ENCODE measurements around the gene SLC5A9. TPM values are rescaled to one million over a fixed set of nuclear protein-coding genes. Genes with fewer than 3 reads are reported as not detected.

The SLC5A9 gene
- total RNA-seq, 2 donors from 2014 or later: not detected

- Histone ChIP-seq H3K27ac (no peak overlapping the region), H3K27me3 (replicated peaks; ENCODE audit: insufficient read depth) (no peaks in the 10 kb centered on the region), H3K4me1 (ENCODE audit: control insufficient read depth in 1 of 2, low read depth in 2 of 2) (no peaks in the 10 kb centered on the region), H3K36me3 (no peaks in the 10 kb centered on the region), H3K9me3 (no peaks in the 10 kb centered on the region), H3K4me3 (no peak overlapping the region)
- DNase-seq (ENCODE audit: low spot score) (no peak), ATAC-seq (ENCODE audit: insufficient number of reproducible peaks, low FRiP score, low read depth) (no peak)
- TF ChIP-seq, protein P1, sequence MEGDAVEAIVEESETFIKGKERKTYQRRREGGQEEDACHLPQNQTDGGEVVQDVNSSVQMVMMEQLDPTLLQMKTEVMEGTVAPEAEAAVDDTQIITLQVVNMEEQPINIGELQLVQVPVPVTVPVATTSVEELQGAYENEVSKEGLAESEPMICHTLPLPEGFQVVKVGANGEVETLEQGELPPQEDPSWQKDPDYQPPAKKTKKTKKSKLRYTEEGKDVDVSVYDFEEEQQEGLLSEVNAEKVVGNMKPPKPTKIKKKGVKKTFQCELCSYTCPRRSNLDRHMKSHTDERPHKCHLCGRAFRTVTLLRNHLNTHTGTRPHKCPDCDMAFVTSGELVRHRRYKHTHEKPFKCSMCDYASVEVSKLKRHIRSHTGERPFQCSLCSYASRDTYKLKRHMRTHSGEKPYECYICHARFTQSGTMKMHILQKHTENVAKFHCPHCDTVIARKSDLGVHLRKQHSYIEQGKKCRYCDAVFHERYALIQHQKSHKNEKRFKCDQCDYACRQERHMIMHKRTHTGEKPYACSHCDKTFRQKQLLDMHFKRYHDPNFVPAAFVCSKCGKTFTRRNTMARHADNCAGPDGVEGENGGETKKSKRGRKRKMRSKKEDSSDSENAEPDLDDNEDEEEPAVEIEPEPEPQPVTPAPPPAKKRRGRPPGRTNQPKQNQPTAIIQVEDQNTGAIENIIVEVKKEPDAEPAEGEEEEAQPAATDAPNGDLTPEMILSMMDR (IDR thresholded peaks at IDR 0.05): no peak
These were observed 36.1 kb upstream of the SLC5A9 start for GRCh38 chr1:48186306-48186839.

GRCh38 chr1:48187969-48188563, 34.5 kb upstream of the SLC5A9 start:
- no peak overlapping the region for H3K4me3 ChIP-seq
- ATAC-seq (ENCODE audit: insufficient number of reproducible peaks, low FRiP score, low read depth) (no peak), DNase-seq (ENCODE audit: low spot score) (no peak)
- no peaks in the 10 kb centered on the region for H3K36me3 ChIP-seq
- TF ChIP-seq, protein P1 (IDR thresholded peaks at IDR 0.05): no peak
- no peaks in the 10 kb centered on the region for H3K9me3 ChIP-seq
- H3K4me1 ChIP-seq (ENCODE audit: control insufficient read depth in 1 of 2, low read depth in 2 of 2): no peaks in the 10 kb centered on the region
- no peaks in the 10 kb centered on the region for H3K27me3 ChIP-seq (replicated peaks; ENCODE audit: insufficient read depth)
- no peak overlapping the region for H3K27ac ChIP-seq

GRCh38 chr1:48190881-48191280, 31.6 kb upstream of the SLC5A9 start:
- no peak overlapping the region for H3K27ac ChIP-seq
- ATAC-seq (ENCODE audit: insufficient number of reproducible peaks, low FRiP score, low read depth): no peak
- no peaks in the 10 kb centered on the region for H3K36me3 ChIP-seq
- H3K4me1 ChIP-seq (ENCODE audit: control insufficient read depth in 1 of 2, low read depth in 2 of 2): no peaks in the 10 kb centered on the region
- H3K9me3 ChIP-seq: no peaks in the 10 kb centered on the region
- H3K4me3 ChIP-seq: no peak overlapping the region
- TF ChIP-seq, protein P1 (IDR thresholded peaks at IDR 0.05): no peak
- DNase-seq (ENCODE audit: low spot score): no peak
- H3K27me3 ChIP-seq (replicated peaks; ENCODE audit: insufficient read depth): no peaks in the 10 kb centered on the region

DNA sequence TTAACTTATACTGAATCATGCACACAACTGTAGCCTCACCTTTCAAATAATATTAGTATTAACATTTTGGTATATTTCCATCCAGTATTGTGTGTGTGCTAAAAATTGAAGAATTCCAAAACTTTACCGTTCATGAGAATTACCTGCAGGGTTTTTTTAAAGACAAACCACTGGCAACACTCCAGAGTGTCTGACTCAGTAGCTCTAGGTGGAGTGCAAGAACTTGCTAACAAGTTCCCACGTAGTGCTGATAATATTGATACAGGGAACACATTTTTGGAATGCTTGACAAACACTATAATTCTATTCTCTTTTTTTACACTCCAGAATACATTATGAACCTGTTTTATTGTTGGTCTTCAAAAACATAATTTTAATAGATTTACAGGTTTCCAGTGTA, 27.7 kb upstream of the SLC5A9 start:
- Histone ChIP-seq H3K4me1 (ENCODE audit: control insufficient read depth in 1 of 2, low read depth in 2 of 2) (no peaks in the 10 kb centered on the region), H3K27ac (no peak overlapping the region), H3K9me3 (no peaks in the 10 kb centered on the region), H3K4me3 (no peak overlapping the region), H3K36me3 (no peaks in the 10 kb centered on the region), H3K27me3 (replicated peaks; ENCODE audit: insufficient read depth) (no peaks in the 10 kb centered on the region)
- ATAC-seq (ENCODE audit: insufficient number of reproducible peaks, low FRiP score, low read depth) (no peak), DNase-seq (ENCODE audit: low spot score) (no peak)
- TF ChIP-seq, protein P1 (IDR thresholded peaks at IDR 0.05): no peak

DNA sequence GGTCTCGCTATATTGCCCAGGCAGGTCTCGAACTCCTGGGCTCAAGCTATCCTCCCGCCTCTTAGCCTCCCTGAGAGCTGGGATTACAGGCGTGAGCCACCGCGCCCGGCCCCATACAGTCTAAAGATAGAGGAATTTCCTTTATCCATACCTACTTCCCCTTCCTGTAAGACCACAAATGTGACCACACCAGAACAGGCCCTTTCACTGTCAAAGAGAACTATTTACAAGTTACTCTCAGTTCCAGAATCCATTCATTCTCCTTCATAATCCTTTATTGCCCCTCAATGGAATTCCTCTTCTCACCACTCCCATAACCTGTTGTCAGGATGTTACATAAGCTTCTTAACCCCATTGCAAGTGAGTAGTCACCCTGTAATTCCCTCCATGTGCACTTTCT, 26.3 kb upstream of the SLC5A9 start:
- TF ChIP-seq, protein P1 (IDR thresholded peaks at IDR 0.05): no peak
- Histone ChIP-seq H3K27me3 (replicated peaks; ENCODE audit: insufficient read depth) (no peaks in the 10 kb centered on the region), H3K4me1 (ENCODE audit: control insufficient read depth in 1 of 2, low read depth in 2 of 2) (no peaks in the 10 kb centered on the region), H3K4me3 (no peak overlapping the region), H3K27ac (no peak overlapping the region), H3K36me3 (no peaks in the 10 kb centered on the region), H3K9me3 (no peaks in the 10 kb centered on the region)
- DNase-seq (ENCODE audit: low spot score) (no peak), ATAC-seq (ENCODE audit: insufficient number of reproducible peaks, low FRiP score, low read depth) (no peak)

Measured in thoracic aorta (tissue), 2 donors.